HepG2 (cell line): ENCODE data around the gene FALEC. TPM values are rescaled to one million over a fixed set of nuclear protein-coding genes. Genes with fewer than 3 reads are reported as not detected.

ENCODE experiments used
- ERF ChIP-seq: IDR thresholded peaks from 2 replicates; pipeline ENCODE4 v1.6.1; 2018; ENCODE audit warnings: missing biosample characterization, missing genetic modification reagents
- MAZ ChIP-seq, 2 experiments: sonication (generic) in 1 of 2; formaldehyde crosslinking in 1 of 2; IDR thresholded peaks; 2 replicates each; pipeline versions ENCODE4 v1.5.0 to v1.6.1; 2012 to 2020; ENCODE audit warnings: low read depth in 2 of 2, mild to moderate bottlenecking in 2 of 2, borderline replicate concordance in 1 of 2, improper control_type of control experiment in 1 of 2, low read length in 1 of 2, missing genetic modification reagents in 1 of 2, moderate library complexity in 1 of 2
- MTERF4 ChIP-seq: sonication (generic); formaldehyde crosslinking; IDR thresholded peaks from 2 replicates; pipeline ENCODE4 v1.8.0; 2023; ENCODE audit warnings: mild to moderate bottlenecking, missing genetic modification reagents
- MXI1 ChIP-seq: IDR thresholded peaks from 3 replicates; pipeline ENCODE4 v1.6.1; 2012; ENCODE audit warnings: low read depth, low read length, inconsistent platforms, borderline replicate concordance
- NFKB2 ChIP-seq: sonication (generic); formaldehyde crosslinking; IDR thresholded peaks from 2 replicates; pipeline ENCODE4 v1.4.0; 2020; ENCODE audit warnings: missing genetic modification reagents, borderline replicate concordance
- POLR2A ChIP-seq, 2 experiments: IDR thresholded peaks; 2 replicates each; pipeline ENCODE4 v1.6.1; 2011; ENCODE audit warnings: low read depth in 2 of 2, low read length in 2 of 2, mild to moderate bottlenecking in 1 of 2, moderate library complexity in 1 of 2; ENCODE audit not compliant: insufficient read depth in 1 of 2
- RARA ChIP-seq: IDR thresholded peaks from 2 replicates; pipeline ENCODE4 v1.6.1; 2016; ENCODE audit warnings: missing genetic modification reagents, missing compliant biosample characterization
- RERE ChIP-seq: IDR thresholded peaks from 2 replicates; pipeline ENCODE4 v1.6.1; 2016; ENCODE audit warnings: low read depth, missing genetic modification reagents, missing compliant biosample characterization
- SYNCRIP ChIP-seq: fragments of 200-400 bp; formaldehyde crosslinking; IDR thresholded peaks from 2 replicates; pipeline ENCODE4 v1.6.1; 2018; ENCODE audit warnings: mild to moderate bottlenecking, low read depth, low read length; ENCODE audit not compliant: insufficient read depth
- TBL1XR1 ChIP-seq: fragments of 150-350 bp; IDR thresholded peaks from 2 replicates; pipeline ENCODE4 v1.6.1; 2014; ENCODE audit warnings: borderline replicate concordance, low read length; ENCODE audit not compliant: partially characterized antibody
- ZNF18 ChIP-seq: sonication (generic); formaldehyde crosslinking; IDR thresholded peaks from 2 replicates; pipeline ENCODE4 v1.8.0; 2022; ENCODE audit warnings: mild to moderate bottlenecking, missing genetic modification reagents; ENCODE audit not compliant: insufficient replicate concordance
- ZNF331 ChIP-seq: sonication (generic); formaldehyde crosslinking; IDR thresholded peaks from 2 replicates; pipeline ENCODE4 v1.4.0; 2020; ENCODE audit warnings: missing genetic modification reagents
- ZNF34 ChIP-seq: sonication (generic); formaldehyde crosslinking; IDR thresholded peaks from 2 replicates; pipeline ENCODE4 v1.4.0; 2020; ENCODE audit warnings: mild to moderate bottlenecking, missing genetic modification reagents, borderline replicate concordance
- ZNF441 ChIP-seq: sonication (generic); formaldehyde crosslinking; IDR thresholded peaks from 2 replicates; pipeline ENCODE4 v1.7.0; 2021; ENCODE audit warnings: missing genetic modification reagents, borderline replicate concordance
- ZNF747 ChIP-seq: sonication (generic); formaldehyde crosslinking; IDR thresholded peaks from 2 replicates; pipeline ENCODE4 v1.8.1; 2023; ENCODE audit warnings: missing genetic modification reagents, mild to moderate bottlenecking, borderline replicate concordance
- ZNF770 ChIP-seq: sonication (generic); formaldehyde crosslinking; IDR thresholded peaks from 2 replicates; pipeline ENCODE4 v1.5.0; 2020; ENCODE audit warnings: mild to moderate bottlenecking, missing genetic modification reagents
- ZSCAN20 ChIP-seq: sonication (generic); formaldehyde crosslinking; IDR thresholded peaks from 2 replicates; pipeline ENCODE4 v1.4.0; 2020; ENCODE audit warnings: missing genetic modification reagents, mild to moderate bottlenecking, borderline replicate concordance
- polyA plus RNA-seq, 8 experiments: library from polyadenylated mRNA; depleted of rRNA in 3 of 8; stranded (reverse) in 7 of 8; unstranded in 1 of 8; fragments of >200 nt; fragmentation: Illumina TruSeq in 4 of 8; extraction: Trizol in 4 of 8; gene quantifications; 2 replicates each; pipeline versions ENCODE4 v1.2.1 to v1.2.3, GENCODE V29; 2011 to 2016; ENCODE audit warnings: low read depth in 4 of 8, missing spikeins in 1 of 8, mixed read lengths in 1 of 8; ENCODE audit not compliant: insufficient read depth in 1 of 8
- total RNA-seq, 5 experiments: library from RNA; depleted of rRNA; stranded (reverse); fragments of >200 nt; fragmentation: Illumina TruSeq; extraction: Trizol; gene quantifications; 2 replicates each; pipeline ENCODE4 v1.2.3, GENCODE V29; 2016; ENCODE audit warnings: low read depth in 1 of 5

The FALEC gene
- total and polyA plus RNA-seq, 2 of the 13 experiments (the other 11 are each of a cell fraction or from before 2014, with no cell fraction given), result 0.33 to 0.71 TPM

- TF ChIP-seq RERE, result no peak
- peak; percentile 68 for TF ChIP-seq ZNF770
- peak; percentile 15; the same call in 1 of the 2 replicates for TF ChIP-seq ZNF331 (CRISPR knock-in tag)
- 0 out of 2 replicates have a peak, but pooled peaks have one; percentile 63 for TF ChIP-seq ZSCAN20 (CRISPR knock-in tag)
- peak in 1 of 2 experiments; percentile 45; a peak in 1 of 4 replicates for TF ChIP-seq POLR2A (IDR thresholded peaks at IDR 0.05; ENCODE audit: insufficient read depth in 1 of 2, low read depth in 2 of 2, low read length in 2 of 2)
- TF ChIP-seq RARA (CRISPR knock-in tag), result peak; percentile 25; the same call in 1 of the 2 replicates
- peak; percentile 19; the same call in 1 of the 3 replicates for TF ChIP-seq MXI1
- peak; percentile 12 for TF ChIP-seq TBL1XR1
- no peak for TF ChIP-seq ZNF34
- TF ChIP-seq ZNF747 (CRISPR knock-in tag), result 0 out of 2 replicates have a peak, but pooled peaks have one; percentile 16
- TF ChIP-seq NFKB2 (CRISPR knock-in tag), result peak; percentile 83; the same call in 1 of the 2 replicates
- TF ChIP-seq ERF, result peak; percentile 58; the same call in 1 of the 2 replicates
- peak; percentile 58 for TF ChIP-seq ZNF18
- 0 out of 2 replicates have a peak, but pooled peaks have one; percentile 27 for TF ChIP-seq ZNF441 (CRISPR knock-in tag)
- TF ChIP-seq MTERF4 (CRISPR knock-in tag), result 0 out of 2 replicates have a peak, but pooled peaks have one; percentile 40
- TF ChIP-seq SYNCRIP, result no peak
- no peak for TF ChIP-seq MAZ (IDR thresholded peaks at IDR 0.05; ENCODE audit: borderline replicate concordance, low read depth, low read length)
- TF ChIP-seq MAZ (CRISPR knock-in tag; IDR thresholded peaks at IDR 0.05; ENCODE audit: low read depth), result peak; percentile 32; the same call in 1 of the 2 replicates
Observed at GRCh38 chr1:150548632-150549495, 33.3 kb downstream of the FALEC start, which contains the start of gene ADAMTSL4 (continued).
